Left ventricle myocardium inferior (tissue), 1 donor: ENCODE results near the gene CCL19. TPM values are rescaled to one million over a fixed set of nuclear protein-coding genes. Genes with fewer than 3 reads are reported as not detected.

Experiments
- DNase-seq: peaks from one replicate; pipeline ENCODE4 v3.0.0-alpha.2; 2020
- H3K27ac ChIP-seq: fragments of 200-600 bp; replicated peaks from 2 replicates; pipeline ENCODE4 v1.8.0; 2021
- H3K27me3 ChIP-seq: fragments of 200-600 bp; 2 replicates; pipeline ENCODE4 v1.8.0; 2021; ENCODE audit warnings: low read depth
- H3K36me3 ChIP-seq: fragments of 200-600 bp; 2 replicates; pipeline ENCODE4 v1.8.0; 2021
- H3K4me1 ChIP-seq: fragments of 200-600 bp; 2 replicates; pipeline ENCODE4 v1.8.0; 2021
- H3K4me3 ChIP-seq: fragments of 200-600 bp; 2 replicates; pipeline ENCODE4 v1.8.0; 2021; ENCODE audit warnings: mild to moderate bottlenecking, moderate library complexity
- H3K9me3 ChIP-seq: fragments of 200-600 bp; replicated peaks from 2 replicates; pipeline ENCODE4 v1.8.0; 2021
- CTCF ChIP-seq: fragments of 200-600 bp; IDR thresholded peaks from 2 replicates; pipeline ENCODE4 v1.8.0; 2021; ENCODE audit warnings: antibody characterized with exemption, mild to moderate bottlenecking, borderline replicate concordance
- intact Hi-C: fragments of 100-400 bp; cut with micrococcal nuclease; formaldehyde crosslinking; loops from one replicate; pipeline ENCODE4 v1.11.0; 2022
- total RNA-seq: library from RNA; stranded (reverse); fragmentation: NEBNext Ultra II Directional; extraction: Animal tissue kit (Norgen Biotek cat#: 25700); gene quantifications from one replicate; pipeline ENCODE4 v1.2.1, GENCODE V29; 2021
- donor health status: DM: no; HTN: yes; CAD: no; lungs with severe emphysema.

The CCL19 gene
- total RNA-seq, 1 donor from 2014 or later = 0.69 TPM

GRCh38 chr9:34664281-34665066 lies 26.6 kb downstream of the CCL19 start:
- intact Hi-C loops = no loop called here
- Histone ChIP-seq H3K27ac (peak overlapping the region; percentile 98), H3K4me1 (peaks cover 29% of the 10 kb centered on the region), H3K9me3 (no peaks in the 10 kb centered on the region), H3K36me3 (peaks cover 27% of the 10 kb centered on the region), H3K4me3 (peak overlapping the region; percentile 79), H3K27me3 (no peaks in the 10 kb centered on the region)
- peak; percentile 80 for TF ChIP-seq CTCF
- DNase-seq = peak; percentile 79

- peaks cover 25% of the 10 kb centered on the region for H3K36me3 ChIP-seq
- intact Hi-C loops = no loop called here
- no peaks in the 10 kb centered on the region for H3K27me3 ChIP-seq
- no peaks in the 10 kb centered on the region for H3K9me3 ChIP-seq
- no peak overlapping the region for H3K27ac ChIP-seq
- H3K4me1 ChIP-seq = peaks cover 29% of the 10 kb centered on the region
- TF ChIP-seq CTCF = no peak
- H3K4me3 ChIP-seq = no peak overlapping the region
- no peak for DNase-seq
Observed at GRCh38 chr9:34663303-34663605, 27.8 kb downstream of the CCL19 start.

GRCh38 chr9:34662526-34663302 lies 28.4 kb downstream of the CCL19 start, which contains the start of gene CCL27:
CCL27 (minus strand) TSS chr9:34662657; CDS start chr9:34662633, 24 bp downstream.
- Histone ChIP-seq H3K27ac (peak within 1 kb of the TSS; percentile 98), H3K36me3 (peaks cover 22% of the 10 kb centered on the region), H3K4me1 (peaks cover 29% of the 10 kb centered on the region), H3K4me3 (no peak within 1 kb of the TSS), H3K9me3 (no peaks in the 10 kb centered on the region), H3K27me3 (no peaks in the 10 kb centered on the region)
- TF ChIP-seq CTCF = no peak
- intact Hi-C loops = no loop called here
- no peak for DNase-seq

GRCh38 chr9:34659592-34660253 lies 31.4 kb downstream of the CCL19 start:
- TF ChIP-seq CTCF = no peak
- Histone ChIP-seq H3K9me3 (no peaks in the 10 kb centered on the region), H3K36me3 (peaks cover 22% of the 10 kb centered on the region), H3K27ac (no peak overlapping the region), H3K4me3 (no peak overlapping the region), H3K4me1 (peaks cover 27% of the 10 kb centered on the region), H3K27me3 (no peaks in the 10 kb centered on the region)
- no peak for DNase-seq
- intact Hi-C loops = no loop called here

GRCh38 chr9:34658461-34658860 lies 32.6 kb downstream of the CCL19 start:
- no peak for TF ChIP-seq CTCF
- peaks cover 22% of the 10 kb centered on the region for H3K36me3 ChIP-seq
- H3K27ac ChIP-seq = no peak overlapping the region
- peaks cover 35% of the 10 kb centered on the region for H3K4me1 ChIP-seq
- no peaks in the 10 kb centered on the region for H3K9me3 ChIP-seq
- DNase-seq = no peak
- no peak overlapping the region for H3K4me3 ChIP-seq
- intact Hi-C loops = no loop called here
- no peaks in the 10 kb centered on the region for H3K27me3 ChIP-seq
